NOMO-1 treated with DMSO at 0.1 percent for 48 hours (cell line): Measurements from ENCODE around the gene ACSM2A.
"Not testable (repeated sequence)": the region's sequence is repeated elsewhere in the genome, so short reads cannot be mapped to it uniquely, and the experiment has no call there.

Source experiments
- DNase-seq: peaks from one replicate; lab custom pipeline; 2025; ENCODE audit not compliant: unreplicated experiment; lab: John Stamatoyannopoulos, UW

The ACSM2A gene

GRCh38 chr16:20446652-20447393 is 4.5 kb upstream of the ACSM2A start:
- not testable (repeated sequence) for DNase-seq

GRCh38 chr16:20453633-20454032 is 2.3 kb downstream of the ACSM2A start:
- not testable (repeated sequence) for DNase-seq

- not testable (repeated sequence) for DNase-seq
Observed at GRCh38 chr16:20459227-20459626, 7.9 kb downstream of the ACSM2A start.

DNA sequence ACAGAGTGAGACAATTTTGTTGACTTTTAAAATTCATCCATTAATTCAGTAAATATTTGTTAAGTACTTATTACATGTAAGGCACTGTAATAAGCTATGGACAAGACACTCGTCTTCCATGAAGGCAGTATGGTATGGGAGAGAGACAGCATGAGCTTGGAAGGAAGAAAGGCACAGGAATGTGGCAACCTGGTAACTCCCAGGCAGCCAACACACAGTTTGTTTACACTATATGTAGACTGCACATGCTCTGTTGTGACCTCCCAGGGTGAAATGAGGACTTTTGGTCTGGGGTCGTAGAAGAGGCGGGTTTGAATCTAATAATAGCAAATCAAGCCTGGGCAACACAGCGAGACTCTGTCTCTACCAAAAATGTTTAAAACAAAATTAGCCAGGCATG is 9.0 kb downstream of the ACSM2A start:
- DNase-seq: not testable (repeated sequence)

GRCh38 chr16:20468954-20469353 is 17.6 kb downstream of the ACSM2A start:
- DNase-seq: not testable (repeated sequence)

GRCh38 chr16:20469930-20470329 is 18.6 kb downstream of the ACSM2A start:
- not testable (repeated sequence) for DNase-seq

DNA sequence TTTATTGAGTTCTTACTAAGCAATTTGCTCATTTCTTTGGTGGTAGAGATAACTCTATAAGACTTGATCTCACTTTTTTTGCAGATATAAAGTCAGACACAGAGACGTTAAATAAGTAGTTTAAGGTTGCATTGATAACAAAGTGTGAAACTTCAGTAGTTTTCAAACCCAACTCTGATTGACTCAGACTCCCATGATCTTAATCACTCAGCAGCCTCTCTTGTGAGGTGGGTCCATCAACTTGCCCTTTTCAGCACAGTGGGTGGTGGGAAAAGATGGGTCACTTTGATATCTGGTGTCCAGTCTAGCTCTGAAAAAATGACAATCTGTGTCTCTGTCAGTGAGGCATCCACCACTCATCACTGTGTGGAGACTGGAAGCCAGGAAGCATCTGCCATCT is 19.4 kb downstream of the ACSM2A start:
- not testable (repeated sequence) for DNase-seq

DNA sequence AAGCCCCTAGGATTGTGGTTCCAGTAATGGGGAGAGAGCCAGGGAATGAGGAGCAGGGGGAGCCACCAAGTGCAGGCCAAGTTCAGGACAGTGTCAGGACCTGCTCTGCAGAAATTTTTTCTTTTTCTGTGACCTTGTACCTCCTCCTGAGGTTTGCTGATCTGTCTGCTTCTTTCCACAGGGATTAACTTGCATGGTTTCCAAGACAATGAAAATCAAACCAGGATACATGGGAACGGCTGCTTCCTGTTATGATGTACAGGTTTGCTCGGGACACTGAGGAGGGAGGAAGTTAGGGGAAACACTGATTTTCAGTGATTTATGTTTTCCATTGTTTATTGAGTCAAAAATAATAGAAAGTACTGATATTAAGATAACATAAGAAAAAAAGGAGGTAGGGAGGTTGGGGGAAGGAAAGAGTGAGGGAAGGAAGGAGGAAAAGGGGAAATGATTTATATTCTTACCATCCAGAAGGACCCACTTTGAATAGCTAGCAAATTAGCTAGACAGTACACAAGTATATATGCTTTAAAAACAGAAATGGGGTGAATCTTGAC is 25.9 kb downstream of the ACSM2A start:
- not testable (repeated sequence) for DNase-seq

DNA sequence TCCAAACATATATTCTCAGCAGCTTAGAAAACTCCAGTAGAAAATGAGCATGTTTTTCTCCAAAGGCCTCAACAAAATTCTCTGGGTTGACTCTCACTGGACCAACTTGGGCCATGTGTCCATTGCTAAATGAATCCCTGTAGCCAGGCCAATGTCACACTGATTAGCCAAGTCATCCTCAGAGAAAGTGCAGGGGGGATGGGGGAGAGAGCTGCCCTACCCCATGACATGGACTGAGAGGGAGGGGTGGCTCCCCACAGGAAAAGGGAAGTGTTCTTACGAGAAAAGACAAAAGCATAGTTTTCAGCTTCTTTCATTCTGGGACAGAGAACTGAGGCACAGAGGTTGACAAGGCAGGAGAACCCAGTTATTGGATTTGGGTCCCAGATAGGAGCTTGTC is 32.7 kb downstream of the ACSM2A start:
- not testable (repeated sequence) for DNase-seq

GRCh38 chr16:20484726-20485125 is 33.4 kb downstream of the ACSM2A start:
- DNase-seq: no peak

GRCh38 chr16:20485408-20485807 is 34.1 kb downstream of the ACSM2A start:
- no peak for DNase-seq

DNA sequence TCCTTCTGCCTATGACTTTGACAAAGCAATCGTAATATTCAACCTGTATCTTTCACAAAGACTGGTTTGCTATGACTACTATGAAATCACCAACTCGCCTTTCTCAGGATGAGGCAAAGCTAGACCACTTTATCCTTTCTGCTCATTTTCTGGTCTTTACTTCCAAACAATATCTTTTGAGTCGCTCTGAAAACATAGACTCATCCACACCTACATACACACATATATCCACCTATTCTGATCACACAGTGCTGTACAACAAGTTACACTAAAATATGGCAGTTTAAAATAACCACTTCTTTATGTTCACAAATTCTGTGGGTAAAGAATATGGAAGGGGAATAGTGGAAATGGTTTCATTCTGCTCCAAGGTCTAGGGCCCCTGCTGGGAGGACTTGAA is 39.7 kb downstream of the ACSM2A start:
- DNase-seq: not testable (repeated sequence)

DNA sequence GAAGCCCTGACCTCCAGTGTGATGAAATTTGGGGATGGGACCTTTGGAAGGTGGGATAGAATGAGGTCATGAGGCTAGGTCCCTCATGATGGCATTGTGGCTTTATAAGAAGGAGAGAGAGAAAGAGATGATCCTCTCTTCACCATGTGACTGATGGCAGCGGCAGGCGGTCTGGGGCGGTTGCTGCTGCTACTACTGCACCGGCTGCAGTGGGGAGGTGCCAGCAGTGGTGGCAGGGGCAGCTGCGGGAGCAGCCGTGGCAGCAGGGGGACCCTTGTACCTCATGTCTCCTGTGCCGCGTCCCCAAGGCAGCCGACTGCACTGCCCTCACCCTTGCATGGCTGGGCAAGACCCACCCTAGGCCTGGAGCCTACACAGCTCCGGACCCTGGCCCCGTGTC is 40.1 kb downstream of the ACSM2A start:
- not testable (repeated sequence) for DNase-seq

GRCh38 chr16:20504418-20504817 is 53.1 kb downstream of the ACSM2A start:
- DNase-seq: no peak

DNA sequence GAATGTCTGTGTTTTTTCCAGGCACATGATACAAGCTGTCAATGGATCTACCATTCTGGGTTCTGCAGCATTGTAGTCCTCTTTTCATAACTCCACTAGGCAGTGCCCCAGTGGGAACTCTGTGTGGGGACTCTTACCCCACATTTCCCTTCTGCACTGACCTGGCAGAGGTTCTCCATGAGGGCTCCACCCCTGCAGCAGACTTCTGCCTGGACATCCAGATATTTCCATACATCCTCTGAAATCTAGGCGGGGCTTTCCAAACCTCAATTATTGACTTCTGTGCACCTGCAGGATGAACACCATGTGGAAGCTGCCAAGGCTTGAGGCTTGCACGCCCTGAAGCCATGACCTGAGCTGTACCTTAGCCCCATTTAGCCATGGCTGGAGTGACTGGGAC is 56.0 kb downstream of the ACSM2A start:
- no peak for DNase-seq

- DNase-seq: no peak
Observed at GRCh38 chr16:20510323-20510722, 59.0 kb downstream of the ACSM2A start.

DNA sequence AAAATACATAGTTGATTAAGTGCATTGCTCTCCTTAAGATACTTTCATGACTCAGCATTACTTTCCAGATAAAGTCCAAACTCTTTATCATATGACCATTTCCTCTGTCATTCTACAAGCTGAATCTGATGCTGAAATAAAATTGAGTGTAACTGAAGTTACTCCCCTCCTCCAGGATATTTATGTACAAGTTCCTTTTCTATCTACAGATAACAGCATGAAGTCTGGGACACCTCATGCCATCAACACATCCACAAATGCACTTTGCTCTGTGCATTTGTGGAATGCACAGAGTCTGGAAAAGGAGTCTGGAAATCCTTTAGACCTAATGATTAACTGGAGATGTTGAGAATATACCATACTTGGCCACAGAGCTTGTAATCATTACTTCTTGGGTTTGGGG is 64.4 kb downstream of the ACSM2A start:
- no peak for DNase-seq

GRCh38 chr16:20517149-20517548 is 65.8 kb downstream of the ACSM2A start:
- no peak for DNase-seq

DNA sequence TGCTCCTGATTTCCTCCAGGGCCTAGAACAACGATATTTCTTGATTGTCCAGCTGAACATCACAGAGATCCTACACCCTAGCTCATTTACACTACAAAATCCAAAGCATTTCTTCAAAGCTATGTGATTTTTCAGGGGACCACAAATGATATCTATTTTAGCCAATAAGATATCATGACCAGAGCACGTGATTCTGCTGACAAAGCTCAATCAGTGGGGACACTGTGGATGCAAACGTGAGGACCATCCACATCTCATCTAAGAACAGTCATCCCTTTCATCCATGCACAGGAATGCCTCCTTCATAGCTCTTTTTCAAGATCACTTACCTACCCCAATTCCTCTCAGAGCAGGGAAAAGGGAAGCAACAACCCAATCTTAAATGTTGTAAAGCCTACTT is 67.9 kb downstream of the ACSM2A start:
- DNase-seq: no peak

DNA sequence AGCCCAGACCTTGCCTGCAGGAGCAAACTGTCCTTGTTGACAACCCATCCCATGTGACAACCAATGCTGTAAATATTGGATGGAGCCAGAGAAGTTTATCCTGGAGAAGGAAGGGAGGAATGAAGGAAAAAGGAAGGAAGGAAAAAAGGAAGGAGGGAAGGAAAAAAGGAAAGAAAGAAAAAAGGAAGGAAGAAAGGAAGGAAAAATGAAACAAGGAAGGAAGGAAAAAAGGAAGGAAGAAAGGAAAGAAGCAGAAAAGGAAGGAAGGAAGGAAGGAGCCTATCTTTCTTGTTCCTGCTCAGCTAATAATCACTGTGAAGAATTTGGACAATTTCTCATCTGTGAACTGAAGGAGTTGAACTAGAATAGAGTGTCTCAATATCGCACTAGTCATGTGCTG is 68.8 kb downstream of the ACSM2A start:
- no peak for DNase-seq

DNA sequence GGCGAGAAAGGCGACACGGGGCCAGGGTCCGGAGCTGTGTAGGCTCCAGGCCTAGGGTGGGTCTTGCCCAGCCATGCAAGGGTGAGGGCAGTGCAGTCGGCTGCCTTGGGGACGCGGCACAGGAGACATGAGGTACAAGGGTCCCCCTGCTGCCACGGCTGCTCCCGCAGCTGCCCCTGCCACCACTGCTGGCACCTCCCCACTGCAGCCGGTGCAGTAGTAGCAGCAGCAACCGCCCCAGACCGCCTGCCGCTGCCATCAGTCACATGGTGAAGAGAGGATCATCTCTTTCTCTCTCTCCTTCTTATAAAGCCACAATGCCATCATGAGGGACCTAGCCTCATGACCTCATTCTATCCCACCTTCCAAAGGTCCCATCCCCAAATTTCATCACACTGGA is 80.5 kb downstream of the ACSM2A start:
- DNase-seq: not testable (repeated sequence)

DNA sequence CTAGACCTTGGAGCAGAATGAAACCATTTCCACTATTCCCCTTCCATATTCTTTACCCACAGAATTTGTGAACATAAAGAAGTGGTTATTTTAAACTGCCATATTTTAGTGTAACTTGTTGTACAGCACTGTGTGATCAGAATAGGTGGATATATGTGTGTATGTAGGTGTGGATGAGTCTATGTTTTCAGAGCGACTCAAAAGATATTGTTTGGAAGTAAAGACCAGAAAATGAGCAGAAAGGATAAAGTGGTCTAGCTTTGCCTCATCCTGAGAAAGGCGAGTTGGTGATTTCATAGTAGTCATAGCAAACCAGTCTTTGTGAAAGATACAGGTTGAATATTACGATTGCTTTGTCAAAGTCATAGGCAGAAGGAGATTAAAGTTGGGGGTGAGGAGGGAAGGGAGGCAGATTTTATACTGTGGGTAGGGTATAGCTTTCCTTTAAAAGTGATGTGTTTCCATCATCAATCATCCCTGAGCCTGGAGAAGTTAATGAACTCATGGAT is 81.0 kb downstream of the ACSM2A start:
- DNase-seq: not testable (repeated sequence)

DNA sequence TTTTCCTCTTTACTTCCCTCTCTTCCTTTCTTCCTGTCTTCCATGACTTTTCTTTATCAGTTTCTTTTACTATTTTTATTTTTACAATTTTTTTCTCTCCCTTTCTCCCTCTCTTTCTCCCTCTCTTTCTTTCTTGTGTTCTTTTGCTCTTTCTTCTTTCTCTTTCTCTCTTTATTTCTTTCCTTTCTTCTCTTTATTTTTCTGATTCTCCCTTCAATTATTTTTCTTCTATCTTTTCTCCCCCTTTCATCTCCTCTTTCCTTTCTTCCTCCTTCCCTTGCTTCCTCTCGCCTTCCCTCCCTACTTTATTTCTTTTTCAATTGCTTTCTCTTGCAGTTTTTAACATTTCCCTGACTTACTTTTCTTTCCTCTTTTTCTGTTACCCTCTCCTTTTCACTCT is 85.3 kb downstream of the ACSM2A start:
- DNase-seq: not testable (repeated sequence)
